HEK293 (cell line): ENCODE measurements around the gene CALCOCO1.

Experiments used
- CTCF ChIA-PET: fragments of 350-600 bp; formaldehyde crosslinking; extraction: SDS; loops from one replicate; lab custom pipeline; 2021; ENCODE audit warnings: antibody characterized with exemption; lab: Yijun Ruan, JAX
- POLR2A ChIA-PET: fragments of 300-600 bp; formaldehyde crosslinking; extraction: SDS; loops from one replicate; lab custom pipeline; 2020; ENCODE audit warnings: antibody characterized with exemption, inconsistent platforms; lab: Yijun Ruan, JAX
- H3K27ac ChIP-seq: fragments of 200-500 bp; sonication (Bioruptor generic); 2 replicates; pipeline ENCODE4 v1.5.1; 2014; ENCODE audit warnings: low read depth, low read length, control low read depth, inconsistent platforms; ENCODE audit errors: extremely low read depth
- H3K36me3 ChIP-seq, 2 experiments: fragments of 200-500 bp in 1 of 2; sonication (Bioruptor generic) in 1 of 2; 1 replicate in 1 of 2; 2 replicates in 1 of 2; pipeline ENCODE4 v1.5.1; 2014 to 2017; ENCODE audit warnings: inconsistent platforms in 2 of 2, low read length in 2 of 2; ENCODE audit not compliant: control insufficient read depth in 2 of 2, insufficient read depth in 1 of 2
- H3K4me1 ChIP-seq: fragments of 200-500 bp; sonication (Bioruptor generic); 2 replicates; pipeline ENCODE4 v1.5.1; 2014; ENCODE audit warnings: mild to moderate bottlenecking, low read length, inconsistent platforms; ENCODE audit not compliant: control insufficient read depth, insufficient read depth
- H3K4me3 ChIP-seq: 2 replicates; pipeline ENCODE4 v1.5.1; 2011; ENCODE audit warnings: low read depth, mild to moderate bottlenecking, control low read depth, low read length, moderate library complexity
- H3K9me3 ChIP-seq: fragments of 200-500 bp; sonication (Bioruptor generic); 2 replicates; pipeline ENCODE4 v1.5.1; 2014; ENCODE audit warnings: low read depth, low read length, inconsistent platforms; ENCODE audit not compliant: control insufficient read depth, insufficient read depth
- AEBP2 ChIP-seq: fragments of 450-650 bp; formaldehyde crosslinking; IDR thresholded peaks from 2 replicates; pipeline ENCODE4 v1.5.1; 2016; ENCODE audit warnings: missing biosample characterization, missing genetic modification characterization, borderline replicate concordance
- BCL11B ChIP-seq: fragments of 450-650 bp; formaldehyde crosslinking; IDR thresholded peaks from 2 replicates; pipeline ENCODE4 v1.5.1; 2016; ENCODE audit warnings: low read depth, missing biosample characterization, missing genetic modification characterization
- EGR2 ChIP-seq: fragments of 450-650 bp; formaldehyde crosslinking; IDR thresholded peaks from 2 replicates; pipeline ENCODE4 v1.5.1; 2016; ENCODE audit warnings: low read depth, missing biosample characterization, missing genetic modification characterization
- PRDM1 ChIP-seq: fragments of 450-650 bp; formaldehyde crosslinking; IDR thresholded peaks from 2 replicates; pipeline ENCODE4; 2016; ENCODE audit warnings: missing biosample characterization, missing genetic modification characterization
- SALL2 ChIP-seq: fragments of 450-650 bp; formaldehyde crosslinking; IDR thresholded peaks from 2 replicates; pipeline ENCODE4 v1.5.0; 2017; ENCODE audit warnings: missing biosample characterization, mild to moderate bottlenecking, missing genetic modification characterization, borderline replicate concordance
- WT1 ChIP-seq: fragments of 450-650 bp; formaldehyde crosslinking; IDR thresholded peaks from 2 replicates; pipeline ENCODE4 v1.5.1; 2016; ENCODE audit warnings: missing biosample characterization, missing genetic modification characterization
- ZBTB17 ChIP-seq: fragments of 450-650 bp; formaldehyde crosslinking; IDR thresholded peaks from 2 replicates; pipeline ENCODE4 v1.5.1; 2016; ENCODE audit warnings: missing biosample characterization, missing genetic modification characterization
- ZBTB21 ChIP-seq: fragments of 450-650 bp; formaldehyde crosslinking; IDR thresholded peaks from 2 replicates; pipeline ENCODE4 v1.5.1; 2017; ENCODE audit warnings: missing biosample characterization, missing genetic modification characterization
- ZBTB48 ChIP-seq: fragments of 450-650 bp; formaldehyde crosslinking; IDR thresholded peaks from 2 replicates; pipeline ENCODE4 v1.5.1; 2016; ENCODE audit warnings: missing biosample characterization, missing genetic modification characterization
- ZEB2 ChIP-seq: fragments of 450-650 bp; formaldehyde crosslinking; IDR thresholded peaks from 2 replicates; pipeline ENCODE4 v1.5.1; 2016; ENCODE audit warnings: missing biosample characterization, missing genetic modification characterization
- ZFHX2 ChIP-seq: fragments of 450-650 bp; formaldehyde crosslinking; conservative IDR thresholded peaks from 2 replicates; pipeline ENCODE4 v1.5.1; 2016; ENCODE audit warnings: missing biosample characterization, missing genetic modification characterization
- ZFP3 ChIP-seq: fragments of 450-650 bp; formaldehyde crosslinking; IDR thresholded peaks from 2 replicates; pipeline ENCODE4 v1.5.1; 2016; ENCODE audit warnings: low read depth, missing biosample characterization, missing genetic modification characterization
- ZFP69B ChIP-seq: fragments of 450-650 bp; formaldehyde crosslinking; IDR thresholded peaks from 2 replicates; pipeline ENCODE4 v1.5.1; 2016; ENCODE audit warnings: missing biosample characterization, missing genetic modification characterization
- ZNF114 ChIP-seq: fragments of 450-650 bp; formaldehyde crosslinking; IDR thresholded peaks from 2 replicates; pipeline ENCODE4 v1.5.0; 2017; ENCODE audit warnings: missing biosample characterization, missing genetic modification characterization
- ZNF175 ChIP-seq: fragments of 450-650 bp; formaldehyde crosslinking; IDR thresholded peaks from 2 replicates; pipeline ENCODE4 v1.5.1; 2016; ENCODE audit warnings: missing biosample characterization, missing genetic modification characterization
- ZNF280C ChIP-seq: fragments of 450-650 bp; formaldehyde crosslinking; IDR thresholded peaks from 2 replicates; pipeline ENCODE4 v1.5.1; 2016; ENCODE audit warnings: missing biosample characterization, missing genetic modification characterization
- ZNF398 ChIP-seq: fragments of 450-650 bp; formaldehyde crosslinking; IDR thresholded peaks from 2 replicates; pipeline ENCODE4 v1.5.1; 2017; ENCODE audit warnings: missing biosample characterization, missing genetic modification characterization
- ZNF449 ChIP-seq: fragments of 450-650 bp; formaldehyde crosslinking; IDR thresholded peaks from 2 replicates; pipeline ENCODE4 v1.5.1; 2017; ENCODE audit warnings: missing biosample characterization, mild to moderate bottlenecking, missing genetic modification characterization, moderate library complexity
- ZNF549 ChIP-seq: fragments of 450-650 bp; IDR thresholded peaks from 2 replicates; pipeline ENCODE4 v1.5.1; 2018; ENCODE audit warnings: missing biosample characterization, missing genetic modification characterization, mild to moderate bottlenecking, inconsistent platforms, moderate library complexity
- ZNF629 ChIP-seq: fragments of 450-650 bp; formaldehyde crosslinking; IDR thresholded peaks from 2 replicates; pipeline ENCODE4 v1.5.1; 2017; ENCODE audit warnings: missing biosample characterization, missing genetic modification characterization
- ZNF645 ChIP-seq: fragments of 450-650 bp; formaldehyde crosslinking; IDR thresholded peaks from 2 replicates; pipeline ENCODE4; 2016; ENCODE audit warnings: missing biosample characterization, missing genetic modification characterization
- TF ChIP-seq, protein P1 (sequence below): fragments of 450-650 bp; formaldehyde crosslinking; IDR thresholded peaks from 2 replicates; pipeline ENCODE4 v1.5.1; 2016; ENCODE audit warnings: missing biosample characterization, missing genetic modification characterization, low read depth
- TF ChIP-seq, protein P2 (sequence below): fragments of 450-650 bp; IDR thresholded peaks from 2 replicates; pipeline ENCODE4 v1.5.1; 2018; ENCODE audit warnings: missing biosample characterization, mild to moderate bottlenecking, missing genetic modification characterization
- TF ChIP-seq, protein P3 (sequence below): fragments of 450-650 bp; formaldehyde crosslinking; IDR thresholded peaks from 2 replicates; pipeline ENCODE4 v1.5.1; 2016; ENCODE audit warnings: missing biosample characterization, missing genetic modification characterization

Gene CALCOCO1

GRCh38 chr12:53765891-53766290 is 38.6 kb upstream of the CALCOCO1 start:
- Histone ChIP-seq H3K4me1 (peaks cover 3% of the 10 kb centered on the region), H3K9me3 (no peaks in the 10 kb centered on the region), H3K27ac (no peak overlapping the region), H3K4me3 (no peak overlapping the region), H3K36me3 (no peaks in the 10 kb centered on the region)
- ChIA-PET POLR2A (interaction anchor here (0.7 kb wide), 1 partner anchor 118 kb away, joined by 3 read pairs; no protein-coding TSS in a partner anchor), CTCF (interaction anchor here (0.6 to 3.0 kb wide), 9 partner anchors 9 to 449 kb away, joined by 3 to 26 read pairs (median 5); partner anchors contain the start of genes HOTAIR and HOXC10)
- TF ChIP-seq SALL2 (tag by site-specific recombination): no peak
- no peak for TF ChIP-seq ZFP69B (tag by site-specific recombination)
- TF ChIP-seq, protein P1, sequence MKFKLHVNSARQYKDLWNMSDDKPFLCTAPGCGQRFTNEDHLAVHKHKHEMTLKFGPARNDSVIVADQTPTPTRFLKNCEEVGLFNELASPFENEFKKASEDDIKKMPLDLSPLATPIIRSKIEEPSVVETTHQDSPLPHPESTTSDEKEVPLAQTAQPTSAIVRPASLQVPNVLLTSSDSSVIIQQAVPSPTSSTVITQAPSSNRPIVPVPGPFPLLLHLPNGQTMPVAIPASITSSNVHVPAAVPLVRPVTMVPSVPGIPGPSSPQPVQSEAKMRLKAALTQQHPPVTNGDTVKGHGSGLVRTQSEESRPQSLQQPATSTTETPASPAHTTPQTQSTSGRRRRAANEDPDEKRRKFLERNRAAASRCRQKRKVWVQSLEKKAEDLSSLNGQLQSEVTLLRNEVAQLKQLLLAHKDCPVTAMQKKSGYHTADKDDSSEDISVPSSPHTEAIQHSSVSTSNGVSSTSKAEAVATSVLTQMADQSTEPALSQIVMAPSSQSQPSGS (tag by site-specific recombination): peak; percentile 89
- TF ChIP-seq ZEB2: no peak
- peak; percentile 74 for TF ChIP-seq ZNF398
- no peak for TF ChIP-seq ZNF645 (tag by site-specific recombination)
- peak; percentile 43 for TF ChIP-seq ZFHX2 (tag by site-specific recombination)
- 0 out of 2 replicates have a peak, but pooled peaks have one; percentile 15 for TF ChIP-seq EGR2 (tag by site-specific recombination)
- no peak for TF ChIP-seq AEBP2 (tag by site-specific recombination)
- no peak for TF ChIP-seq PRDM1
- 0 out of 2 replicates have a peak, but pooled peaks have one; percentile 28 for TF ChIP-seq WT1 (tag by site-specific recombination)
- peak; percentile 65; the same call in 1 of the 2 replicates for TF ChIP-seq ZBTB48 (tag by site-specific recombination)
- TF ChIP-seq ZNF629: peak; percentile 82
- peak; percentile 71; the same call in 1 of the 2 replicates for TF ChIP-seq ZBTB21 (tag by site-specific recombination)
- no peak for TF ChIP-seq ZFP3 (tag by site-specific recombination)
- TF ChIP-seq, protein P2, sequence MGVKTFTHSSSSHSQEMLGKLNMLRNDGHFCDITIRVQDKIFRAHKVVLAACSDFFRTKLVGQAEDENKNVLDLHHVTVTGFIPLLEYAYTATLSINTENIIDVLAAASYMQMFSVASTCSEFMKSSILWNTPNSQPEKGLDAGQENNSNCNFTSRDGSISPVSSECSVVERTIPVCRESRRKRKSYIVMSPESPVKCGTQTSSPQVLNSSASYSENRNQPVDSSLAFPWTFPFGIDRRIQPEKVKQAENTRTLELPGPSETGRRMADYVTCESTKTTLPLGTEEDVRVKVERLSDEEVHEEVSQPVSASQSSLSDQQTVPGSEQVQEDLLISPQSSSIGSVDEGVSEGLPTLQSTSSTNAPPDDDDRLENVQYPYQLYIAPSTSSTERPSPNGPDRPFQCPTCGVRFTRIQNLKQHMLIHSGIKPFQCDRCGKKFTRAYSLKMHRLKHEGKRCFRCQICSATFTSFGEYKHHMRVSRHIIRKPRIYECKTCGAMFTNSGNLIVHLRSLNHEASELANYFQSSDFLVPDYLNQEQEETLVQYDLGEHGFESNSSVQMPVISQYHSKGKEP (tag by site-specific recombination): no peak
- no peak for TF ChIP-seq BCL11B (tag by site-specific recombination)
- no peak for TF ChIP-seq ZNF114 (tag by site-specific recombination)
- TF ChIP-seq ZBTB17: no peak
- TF ChIP-seq ZNF280C (tag by site-specific recombination): no peak
- TF ChIP-seq ZNF175 (tag by site-specific recombination): no peak
- TF ChIP-seq, protein P3, sequence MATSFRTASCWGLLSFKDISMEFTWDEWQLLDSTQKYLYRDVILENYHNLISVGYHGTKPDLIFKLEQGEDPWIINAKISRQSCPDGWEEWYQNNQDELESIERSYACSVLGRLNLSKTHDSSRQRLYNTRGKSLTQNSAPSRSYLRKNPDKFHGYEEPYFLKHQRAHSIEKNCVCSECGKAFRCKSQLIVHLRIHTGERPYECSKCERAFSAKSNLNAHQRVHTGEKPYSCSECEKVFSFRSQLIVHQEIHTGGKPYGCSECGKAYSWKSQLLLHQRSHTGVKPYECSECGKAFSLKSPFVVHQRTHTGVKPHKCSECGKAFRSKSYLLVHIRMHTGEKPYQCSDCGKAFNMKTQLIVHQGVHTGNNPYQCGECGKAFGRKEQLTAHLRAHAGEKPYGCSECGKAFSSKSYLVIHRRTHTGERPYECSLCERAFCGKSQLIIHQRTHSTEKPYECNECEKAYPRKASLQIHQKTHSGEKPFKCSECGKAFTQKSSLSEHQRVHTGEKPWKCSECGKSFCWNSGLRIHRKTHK (tag by site-specific recombination): no peak
- no peak for TF ChIP-seq ZNF449 (tag by site-specific recombination)
- no peak for TF ChIP-seq ZNF549 (tag by site-specific recombination)
